Measurements from ENCODE around the gene SCG5.
"Not testable (repeated sequence)": the region's sequence is repeated elsewhere in the genome, so short reads cannot be mapped to it uniquely, and the experiment has no call there.

The SCG5 gene

GRCh38 chr15:32641517-32642059 lies at the start of gene SCG5:
Gene SCG5 (plus strand): TSS chr15:32641710. CDS start chr15:32643593, 1,883 bp downstream.
- peak; percentile 82 for ATAC-seq
- no peak for TF ChIP-seq OSR1 (CRISPR knock-in tag; IDR thresholded peaks at IDR 0.05)
- no peak for TF ChIP-seq CSDC2 (CRISPR knock-in tag; IDR thresholded peaks at IDR 0.05)
- no peak for TF ChIP-seq ESRRG (CRISPR knock-in tag; IDR thresholded peaks at IDR 0.05)
- no peak for TF ChIP-seq ZC3H10 (CRISPR knock-in tag; IDR thresholded peaks at IDR 0.05)
- no peak for TF ChIP-seq TSHZ2 (CRISPR knock-in tag; IDR thresholded peaks at IDR 0.05)
- TF ChIP-seq ZNF8 (CRISPR knock-in tag; IDR thresholded peaks at IDR 0.05) = no peak
- no peak for TF ChIP-seq SNAI2 (CRISPR knock-in tag; IDR thresholded peaks at IDR 0.05)
- no peak for TF ChIP-seq ZNF565 (CRISPR knock-in tag; conservative IDR thresholded peaks at IDR 0.05; ENCODE audit: low read depth)
- TF ChIP-seq RARB (CRISPR knock-in tag; IDR thresholded peaks at IDR 0.05) = no peak
- TF ChIP-seq ZFP30 (CRISPR knock-in tag; IDR thresholded peaks at IDR 0.05) = no peak
- TF ChIP-seq PPARA (CRISPR knock-in tag; IDR thresholded peaks at IDR 0.05; ENCODE audit: borderline replicate concordance) = no peak
- no peak for TF ChIP-seq TCF4 (CRISPR knock-in tag; IDR thresholded peaks at IDR 0.05; ENCODE audit: borderline replicate concordance)
- no peak for TF ChIP-seq ISL1 (CRISPR knock-in tag; IDR thresholded peaks at IDR 0.05)

GRCh38 chr15:32593151-32593550 lies 48.4 kb upstream of the SCG5 start, which contains the start of gene GOLGA8N:
Gene GOLGA8N (plus strand): TSS chr15:32593456.
- not testable (repeated sequence) for ATAC-seq

- ATAC-seq = not testable (repeated sequence)
Measured at GRCh38 chr15:32609518-32609917, 32.0 kb upstream of the SCG5 start.

GRCh38 chr15:32610719-32611118 lies 30.8 kb upstream of the SCG5 start:
- ATAC-seq = peak; percentile 38

GRCh38 chr15:32614712-32615050 lies 26.8 kb upstream of the SCG5 start:
- peak; percentile 59 for ATAC-seq

- peak; percentile 84 for ATAC-seq
Measured at GRCh38 chr15:32615051-32615870, 26.2 kb upstream of the SCG5 start, which contains the start of gene ARHGAP11A. Gene ARHGAP11A (plus strand): TSS chr15:32615504. CDS start chr15:32616212, 708 bp downstream.

- peak; percentile 54 for ATAC-seq
Measured at GRCh38 chr15:32615871-32616426, 25.6 kb upstream of the SCG5 start.

- ATAC-seq = no peak
- TF ChIP-seq RARB (CRISPR knock-in tag; IDR thresholded peaks at IDR 0.05) (no peak), TOX (CRISPR knock-in tag; IDR thresholded peaks at IDR 0.05; ENCODE audit: borderline replicate concordance) (no peak), PPARA (CRISPR knock-in tag; IDR thresholded peaks at IDR 0.05; ENCODE audit: borderline replicate concordance) (no peak), ESRRG (CRISPR knock-in tag; IDR thresholded peaks at IDR 0.05) (no peak), ARNTL (CRISPR knock-in tag; IDR thresholded peaks at IDR 0.05; ENCODE audit: borderline replicate concordance, low read depth) (no peak), TCF4 (CRISPR knock-in tag; IDR thresholded peaks at IDR 0.05; ENCODE audit: borderline replicate concordance) (no peak), PATZ1 (CRISPR knock-in tag; IDR thresholded peaks at IDR 0.05; ENCODE audit: borderline replicate concordance) (no peak), CREB5 (CRISPR knock-in tag; IDR thresholded peaks at IDR 0.05; ENCODE audit: low read depth) (no peak), TSHZ2 (CRISPR knock-in tag; IDR thresholded peaks at IDR 0.05) (no peak), BACH2 (CRISPR knock-in tag; IDR thresholded peaks at IDR 0.05; ENCODE audit: borderline replicate concordance) (no peak)
Measured at GRCh38 chr15:32636410-32636809, 5.1 kb upstream of the SCG5 start.

Data from SK-N-SH treated with all-trans-retinoic acid at 6 μM for 48 hours (cell line).